H9 (cell line): ENCODE results near the gene FILIP1. TPM values are rescaled to one million over a fixed set of nuclear protein-coding genes. Genes with fewer than 3 reads are reported as not detected.

Experiments
- DNase-seq: peaks from one replicate; pipeline ENCODE4 v3.0.0-alpha.2; 2017
- H2AFZ ChIP-seq: one replicate; pipeline ENCODE4 v1.6.1; 2013; ENCODE audit warnings: mild to moderate bottlenecking, low read length, control low read depth, moderate library complexity
- H2AK5ac ChIP-seq: 2 replicates; pipeline ENCODE4 v1.6.1; 2013; ENCODE audit warnings: low read length, control low read depth, mixed read lengths; ENCODE audit not compliant: insufficient read length
- H2BK120ac ChIP-seq: one replicate; pipeline ENCODE4 v1.6.1; 2013; ENCODE audit warnings: low read depth, mild to moderate bottlenecking, low read length, control low read depth, inconsistent platforms; ENCODE audit not compliant: poor library complexity, severe bottlenecking
- H2BK12ac ChIP-seq: 2 replicates; pipeline ENCODE4 v1.6.1; 2013; ENCODE audit warnings: low read length, control low read depth, mixed read lengths, low read depth; ENCODE audit not compliant: insufficient read length
- H2BK15ac ChIP-seq: 2 replicates; pipeline ENCODE4 v1.6.1; 2013; ENCODE audit warnings: low read depth, low read length, control low read depth
- H2BK20ac ChIP-seq: one replicate; pipeline ENCODE4 v1.6.1; 2013; ENCODE audit warnings: low read depth, mild to moderate bottlenecking, low read length, control low read depth, inconsistent platforms; ENCODE audit not compliant: poor library complexity, severe bottlenecking
- H2BK5ac ChIP-seq: 2 replicates; pipeline ENCODE4 v1.6.1; 2013; ENCODE audit warnings: low read length, control low read depth, mixed read lengths; ENCODE audit not compliant: insufficient read length
- H3K14ac ChIP-seq: 2 replicates; pipeline ENCODE4 v1.6.1; 2013; ENCODE audit warnings: low read length, control low read depth; ENCODE audit not compliant: insufficient read depth
- H3K18ac ChIP-seq: 2 replicates; pipeline ENCODE4 v1.6.1; 2013; ENCODE audit warnings: low read depth, mild to moderate bottlenecking, mixed read lengths, low read length, control low read depth; ENCODE audit not compliant: insufficient read length
- H3K23ac ChIP-seq: 2 replicates; pipeline ENCODE4 v1.6.1; 2013; ENCODE audit warnings: low read length, control low read depth, mixed read lengths, low read depth; ENCODE audit not compliant: insufficient read length
- H3K23me2 ChIP-seq: 2 replicates; pipeline ENCODE4 v1.6.1; 2013; ENCODE audit warnings: low read depth, mild to moderate bottlenecking, mixed read lengths, low read length, control low read depth; ENCODE audit not compliant: insufficient read length, poor library complexity, severe bottlenecking
- H3K27ac ChIP-seq: 2 replicates; pipeline ENCODE4 v1.5.1; 2013; ENCODE audit warnings: low read length, control low read depth, mixed read lengths, low read depth; ENCODE audit not compliant: insufficient read length
- H3K27me3 ChIP-seq: 2 replicates; pipeline ENCODE4 v1.6.1; 2013; ENCODE audit warnings: low read length, control low read depth, inconsistent platforms; ENCODE audit not compliant: insufficient read depth
- H3K4ac ChIP-seq: 2 replicates; pipeline ENCODE4 v1.6.1; 2013; ENCODE audit warnings: low read depth, mild to moderate bottlenecking, control low read depth, inconsistent platforms, low read length, moderate library complexity
- H3K4me1 ChIP-seq: 2 replicates; pipeline ENCODE4 v1.6.1; 2013; ENCODE audit warnings: low read length, control low read depth, inconsistent platforms; ENCODE audit not compliant: insufficient read depth
- H3K4me2 ChIP-seq: 2 replicates; pipeline ENCODE4 v1.6.1; 2013; ENCODE audit warnings: low read length, control low read depth, mixed read lengths; ENCODE audit not compliant: insufficient read length, insufficient read depth
- H3K56ac ChIP-seq: 2 replicates; pipeline ENCODE4 v1.6.1; 2013; ENCODE audit warnings: low read depth, mild to moderate bottlenecking, mixed read lengths, low read length, control low read depth; ENCODE audit not compliant: insufficient read length
- H3K79me1 ChIP-seq: 2 replicates; pipeline ENCODE4 v1.6.1; 2013; ENCODE audit warnings: low read depth, mild to moderate bottlenecking, moderate library complexity, low read length, control low read depth, inconsistent platforms; ENCODE audit not compliant: insufficient read depth, poor library complexity, severe bottlenecking
- H3K79me2 ChIP-seq: 2 replicates; pipeline ENCODE4 v1.6.1; 2013; ENCODE audit warnings: low read length, control low read depth, inconsistent platforms; ENCODE audit not compliant: insufficient read depth
- H3K9ac ChIP-seq: 2 replicates; pipeline ENCODE4 v1.6.1; 2013; ENCODE audit warnings: low read length, control low read depth, mixed read lengths; ENCODE audit not compliant: insufficient read length; ENCODE audit errors: extremely low read depth
- H3K9me3 ChIP-seq: one replicate; pipeline ENCODE4 v1.6.1; 2013; ENCODE audit warnings: low read depth, low read length, inconsistent platforms; ENCODE audit not compliant: control insufficient read depth
- H3T11ph ChIP-seq: one replicate; pipeline ENCODE4 v1.6.1; 2013; ENCODE audit warnings: mild to moderate bottlenecking, low read length, control low read depth, inconsistent platforms
- H4K20me1 ChIP-seq: one replicate; pipeline ENCODE4 v1.6.1; 2013; ENCODE audit not compliant: control insufficient read depth, insufficient read length, insufficient read depth
- H4K5ac ChIP-seq: 2 replicates; pipeline ENCODE4 v1.6.1; 2013; ENCODE audit warnings: low read depth, mild to moderate bottlenecking, mixed read lengths, low read length, control low read depth; ENCODE audit not compliant: insufficient read length
- H4K8ac ChIP-seq: replicated peaks from 2 replicates; pipeline ENCODE4 v1.6.1; 2013; ENCODE audit warnings: low read length, control low read depth, mixed read lengths, low read depth; ENCODE audit not compliant: insufficient read length
- H4K91ac ChIP-seq: 2 replicates; pipeline ENCODE4 v1.6.1; 2013; ENCODE audit warnings: low read depth, mild to moderate bottlenecking, moderate library complexity, mixed read lengths, low read length, control low read depth; ENCODE audit not compliant: insufficient read length
- H3K27ac Mint-ChIP-seq, 3 experiments: 2 replicates in 2 of 3; 3 replicates in 1 of 3; pipeline ENCODE4 v1.8.0; 2020 to 2021; ENCODE audit warnings: mixed read lengths in 3 of 3, mild to moderate bottlenecking in 1 of 3, moderate library complexity in 1 of 3
- H3K27me3 Mint-ChIP-seq: 2 replicates; pipeline ENCODE4 v1.8.0; 2021; ENCODE audit warnings: low read depth, mild to moderate bottlenecking, moderate library complexity, mixed read lengths
- H3K36me3 Mint-ChIP-seq, 3 experiments: 2 replicates in 2 of 3; 3 replicates in 1 of 3; pipeline ENCODE4 v1.8.0; 2020 to 2021; ENCODE audit warnings: low read depth in 3 of 3, mixed read lengths in 3 of 3; ENCODE audit not compliant: insufficient read depth in 1 of 3
- H3K4me1 Mint-ChIP-seq, 2 experiments: 2 replicates each; pipeline ENCODE4 v1.8.0; 2020; ENCODE audit warnings: mixed read lengths in 2 of 2
- H3K4me3 Mint-ChIP-seq, 2 experiments: 2 replicates in 1 of 2; 3 replicates in 1 of 2; pipeline ENCODE4 v1.8.0; 2020 to 2021; ENCODE audit warnings: mild to moderate bottlenecking in 2 of 2, mixed read lengths in 2 of 2, moderate library complexity in 1 of 2
- H3K9me3 Mint-ChIP-seq, 2 experiments: 2 replicates in 1 of 2; 3 replicates in 1 of 2; pipeline ENCODE4 v1.8.0; 2020; ENCODE audit warnings: mild to moderate bottlenecking in 2 of 2, mixed read lengths in 2 of 2, moderate library complexity in 1 of 2
- CTCF ChIP-seq: fragments of 200-600 bp; sonication (generic); conservative IDR thresholded peaks from 3 replicates; pipeline ENCODE4 v1.8.0; 2021; ENCODE audit warnings: antibody characterized with exemption, mild to moderate bottlenecking
- WGBS: extraction: QIAGEN DNeasy Blood & Tissue Kit; methylation state at CpG from one replicate; pipeline ENCODE4 v1.1.7; 2013; ENCODE audit warnings: missing lambda C conversion rate, low lambda C conversion rate, mixed read lengths; ENCODE audit not compliant: insufficient read length; ENCODE audit errors: extremely low coverage; 5-methylcytosine and 5-hydroxymethylcytosine counted together
- total RNA-seq: library from RNA; stranded (reverse); gene quantifications from 2 replicates; pipeline ENCODE4 v1.2.1, GENCODE V29; 2021

Gene FILIP1
- total RNA-seq, 1 experiment from 2014 or later = 10.5 TPM

GRCh38 chr6:75491291-75491690 is 2.3 kb downstream of the FILIP1 start:
- Mint-ChIP-seq H3K9me3 (no peaks in the 10 kb centered on the region), H3K27me3 (no peaks in the 10 kb centered on the region), H3K27ac (no peak overlapping the region), H3K4me1 (peaks cover 13 to 18% of the 10 kb centered on the region in 2 experiments), H3K36me3 (no peaks in the 10 kb centered on the region), H3K4me3 (no peak overlapping the region)
- Histone ChIP-seq H3K18ac (no peak overlapping the region), H3K14ac (no peak overlapping the region), H3K9ac (no peak overlapping the region), H2BK15ac (no peak overlapping the region), H2BK12ac (no peak overlapping the region), H3K4me1 (no peaks in the 10 kb centered on the region), H3K4ac (no peak overlapping the region), H2BK120ac (no peak overlapping the region), H3K79me2 (no peaks in the 10 kb centered on the region), H2BK20ac (no peak overlapping the region), H3K27me3 (no peaks in the 10 kb centered on the region), H3K56ac (no peak overlapping the region), H3K23me2 (no peaks in the 10 kb centered on the region), H4K91ac (no peak overlapping the region), H2AK5ac (no peak overlapping the region), H3K23ac (no peak overlapping the region), H4K20me1 (no peaks in the 10 kb centered on the region), H2BK5ac (no peak overlapping the region), H4K8ac (no peak overlapping the region), H3T11ph (no peak overlapping the region), H3K9me3 (no peaks in the 10 kb centered on the region), H3K79me1 (no peaks in the 10 kb centered on the region), H3K27ac (no peak overlapping the region), H4K5ac (no peak overlapping the region), H2AFZ (no peak overlapping the region), H3K4me2 (no peak overlapping the region)
- DNase-seq = no peak
- no CpG with 5 or more reads among the region's 1 CpG for WGBS
- no peak for TF ChIP-seq CTCF
